Measurements from ENCODE around the gene RPS6KB1.
"Not testable (repeated sequence)": the region's sequence is repeated elsewhere in the genome, so short reads cannot be mapped to it uniquely, and the experiment has no call there.

- TF ChIP-seq HDAC2 (IDR thresholded peaks at IDR 0.05); CTCF (IDR thresholded peaks at IDR 0.05 in 2 of 3, conservative IDR thresholded peaks at IDR 0.05 in 1 of 3; ENCODE audit: control insufficient read depth in 2 of 3, extremely low read depth in 1 of 3, insufficient read depth in 1 of 3, low read depth in 3 of 3, low read length in 3 of 3); MAX (IDR thresholded peaks at IDR 0.05; ENCODE audit: low read depth, low read length); REST (IDR thresholded peaks at IDR 0.05; ENCODE audit: low read depth, low read length); ESRRA (IDR thresholded peaks at IDR 0.05; ENCODE audit: low read length); NFXL1 (IDR thresholded peaks at IDR 0.05; ENCODE audit: borderline replicate concordance); PAX5 (IDR thresholded peaks at IDR 0.05; ENCODE audit: borderline replicate concordance, low read depth, low read length); TCF12 (IDR thresholded peaks at IDR 0.05; ENCODE audit: low read depth, low read length); JUNB (IDR thresholded peaks at IDR 0.05); ATF7 (IDR thresholded peaks at IDR 0.05; ENCODE audit: low read depth): not testable (repeated sequence)
These were observed 37.2 kb downstream of the RPS6KB1 start for GRCh38 chr17:59930121-59930520.

Data from GM12878 (cell line).